H1 (cell line): Measurements from ENCODE around the gene UBXN1. TPM values are rescaled to one million over a fixed set of nuclear protein-coding genes. Genes with fewer than 3 reads are reported as not detected.
A peak's percentile ranks its signal among the peaks of the same experiment; 100 is the strongest.

Source experiments
- CTCF ChIA-PET: fragments of 300-600 bp; sonication (Branson Sonifier 250); formaldehyde crosslinking; loops from one replicate; lab custom pipeline; 2021; ENCODE audit not compliant: partially characterized antibody; lab: Charles Lee
- POLR2A ChIA-PET: fragments of 300-600 bp; sonication (Branson Sonifier 250); formaldehyde crosslinking; loops from one replicate; lab custom pipeline; 2021; ENCODE audit warnings: inconsistent platforms; ENCODE audit not compliant: partially characterized antibody; lab: Charles Lee
- DNase-seq, 2 experiments: peaks; one replicate each; pipeline versions ENCODE4 v3.0.0 to v3.0.0-alpha.2; 2010 to 2022; ENCODE audit warnings: low spot score in 2 of 2, low read depth in 1 of 2, mixed read lengths in 1 of 2
- FAIRE-seq: peaks from 2 replicates; lab custom pipeline; 2011; peaks lifted over from hg19 to GRCh38; lab: Jason Lieb, UNC
- H2AFZ ChIP-seq: 2 replicates; pipeline ENCODE4 v1.8.1; 2012; ENCODE audit warnings: low read length, inconsistent platforms
- H2AK5ac ChIP-seq: 2 replicates; pipeline ENCODE4 v1.6.1; 2013; ENCODE audit warnings: low read depth, low read length
- H2BK120ac ChIP-seq: replicated peaks from 2 replicates; pipeline ENCODE3; 2013; ENCODE audit warnings: low read depth, low read length, inconsistent platforms
- H2BK12ac ChIP-seq: 2 replicates; pipeline ENCODE4 v1.6.1; 2013; ENCODE audit warnings: low read depth, low read length
- H2BK15ac ChIP-seq: 2 replicates; pipeline ENCODE4 v1.6.1; 2013; ENCODE audit warnings: low read length
- H2BK20ac ChIP-seq: 2 replicates; pipeline ENCODE4 v1.6.1; 2013; ENCODE audit warnings: low read length
- H2BK5ac ChIP-seq: 2 replicates; pipeline ENCODE4 v1.6.1; 2013; ENCODE audit warnings: low read depth, low read length
- H3K14ac ChIP-seq: 2 replicates; pipeline ENCODE4 v1.6.1; 2013; ENCODE audit warnings: inconsistent platforms; ENCODE audit not compliant: insufficient read length
- H3K18ac ChIP-seq: 2 replicates; pipeline ENCODE4 v1.6.1; 2013; ENCODE audit warnings: low read length; ENCODE audit errors: extremely low read depth
- H3K23ac ChIP-seq: 2 replicates; pipeline ENCODE4 v1.6.1; 2013; ENCODE audit warnings: inconsistent platforms; ENCODE audit not compliant: insufficient read length
- H3K23me2 ChIP-seq: 2 replicates; pipeline ENCODE4 v1.6.1; 2013; ENCODE audit warnings: low read depth, low read length
- H3K27ac ChIP-seq: 2 replicates; pipeline ENCODE4 v1.6.1; 2011; ENCODE audit warnings: low read depth, low read length, inconsistent platforms
- H3K27me3 ChIP-seq, 4 experiments: replicated peaks in 1 of 4; 1 replicate in 1 of 4; 2 replicates in 3 of 4; pipeline versions ENCODE4 v1.6.1 to v1.8.1; 2011 to 2013; ENCODE audit warnings: low read length in 3 of 4, mild to moderate bottlenecking in 3 of 4, inconsistent platforms in 2 of 4, mixed read lengths in 2 of 4, moderate library complexity in 1 of 4; ENCODE audit not compliant: control insufficient read depth in 3 of 4, insufficient read depth in 3 of 4; ENCODE audit errors: extremely low read depth in 1 of 4
- H3K36me3 ChIP-seq, 4 experiments: 2 replicates each; pipeline versions ENCODE4 v1.6.1 to v1.8.1; 2011 to 2013; ENCODE audit warnings: mild to moderate bottlenecking in 4 of 4, low read length in 3 of 4, moderate library complexity in 2 of 4, control low read depth in 1 of 4, inconsistent platforms in 1 of 4; ENCODE audit not compliant: insufficient read depth in 4 of 4, control insufficient read depth in 2 of 4
- H3K4ac ChIP-seq: replicated peaks from 2 replicates; pipeline ENCODE3; 2013; ENCODE audit warnings: low read length, low read depth, mixed read lengths, inconsistent platforms; ENCODE audit not compliant: insufficient read length
- H3K4me1 ChIP-seq, 4 experiments: replicated peaks in 1 of 4; 1 replicate in 1 of 4; 2 replicates in 3 of 4; pipeline versions ENCODE4 v1.6.1 to v1.8.1; 2011 to 2013; ENCODE audit warnings: low read length in 3 of 4, inconsistent platforms in 2 of 4, mixed read lengths in 1 of 4; ENCODE audit not compliant: insufficient read depth in 4 of 4, control insufficient read depth in 3 of 4
- H3K4me2 ChIP-seq, 2 experiments: 2 replicates each; pipeline versions ENCODE4 v1.6.1 to v1.8.1; 2011 to 2013; ENCODE audit warnings: low read depth in 2 of 2, low read length in 2 of 2, control low read depth in 1 of 2, inconsistent platforms in 1 of 2, mild to moderate bottlenecking in 1 of 2; ENCODE audit not compliant: insufficient read depth in 1 of 2
- H3K4me3 ChIP-seq, 4 experiments: fragments of 200-600, 300-600 bp in 1 of 4; sonication (generic), shearing (Covaris generic), sonication (Bioruptor Twin) in 1 of 4; 2 replicates each; pipeline versions ENCODE4 v1.5.1 to v1.8.1; 2011 to 2016; ENCODE audit warnings: low read length in 4 of 4, low read depth in 3 of 4, control low read depth in 2 of 4, inconsistent platforms in 2 of 4, mild to moderate bottlenecking in 2 of 4, mixed read lengths in 1 of 4, moderate library complexity in 1 of 4; ENCODE audit not compliant: insufficient read depth in 2 of 4; ENCODE audit errors: extremely low read depth in 1 of 4
- H3K56ac ChIP-seq: replicated peaks from 2 replicates; pipeline ENCODE3; 2013; ENCODE audit warnings: low read depth, mild to moderate bottlenecking, mixed read lengths, low read length, inconsistent platforms; ENCODE audit not compliant: insufficient read length
- H3K79me1 ChIP-seq: 2 replicates; pipeline ENCODE4 v1.6.1; 2013; ENCODE audit warnings: low read depth, low read length, control low read depth
- H3K79me2 ChIP-seq, 2 experiments: 2 replicates each; pipeline versions ENCODE4 v1.6.1 to v1.8.1; 2012 to 2013; ENCODE audit warnings: low read length in 2 of 2, mild to moderate bottlenecking in 2 of 2, inconsistent platforms in 1 of 2; ENCODE audit not compliant: insufficient read depth in 2 of 2, control insufficient read depth in 1 of 2
- H3K9ac ChIP-seq, 4 experiments: replicated peaks in 1 of 4; 1 replicate in 1 of 4; 2 replicates in 3 of 4; pipeline versions ENCODE4 v1.6.1 to v1.8.1; 2011 to 2013; ENCODE audit warnings: low read depth in 3 of 4, low read length in 3 of 4, control low read depth in 2 of 4, mild to moderate bottlenecking in 2 of 4, moderate library complexity in 2 of 4, inconsistent platforms in 1 of 4; ENCODE audit errors: extremely low read depth in 1 of 4
- H3K9me3 ChIP-seq, 2 experiments: 2 replicates each; pipeline versions ENCODE4 v1.6.1 to v1.8.1; 2012 to 2013; ENCODE audit warnings: mild to moderate bottlenecking in 2 of 2, moderate library complexity in 2 of 2, control low read depth in 1 of 2, inconsistent platforms in 1 of 2, low read depth in 1 of 2, low read length in 1 of 2, mixed read lengths in 1 of 2; ENCODE audit not compliant: insufficient read depth in 2 of 2
- H4K20me1 ChIP-seq, 2 experiments: replicated peaks in 1 of 2; 2 replicates each; pipeline versions ENCODE3 to v1.8.1; 2011 to 2013; ENCODE audit warnings: inconsistent platforms in 2 of 2, low read length in 2 of 2, mild to moderate bottlenecking in 1 of 2; ENCODE audit not compliant: insufficient read depth in 2 of 2, control insufficient read depth in 1 of 2
- H4K5ac ChIP-seq: 2 replicates; pipeline ENCODE4 v1.6.1; 2013; ENCODE audit warnings: low read length, low read depth, mixed read lengths, inconsistent platforms; ENCODE audit not compliant: insufficient read length
- H4K8ac ChIP-seq: 2 replicates; pipeline ENCODE4 v1.8.0; 2013; ENCODE audit warnings: mild to moderate bottlenecking, moderate library complexity, low read length, inconsistent platforms; ENCODE audit not compliant: insufficient read depth; ENCODE audit errors: extremely low read depth
- H4K91ac ChIP-seq: replicated peaks from 2 replicates; pipeline ENCODE3; 2013; ENCODE audit warnings: low read length, mixed read lengths, inconsistent platforms; ENCODE audit not compliant: insufficient read length
- BCL11A ChIP-seq, 2 experiments: IDR thresholded peaks; one replicate each; pipeline ENCODE4 v1.6.1; 2011; ENCODE audit warnings: low read depth in 2 of 2, low read length in 2 of 2, mild to moderate bottlenecking in 2 of 2
- CTCF ChIP-seq, 3 experiments: IDR thresholded peaks; 1 replicate in 2 of 3; 2 replicates in 1 of 3; pipeline versions ENCODE4 v1.5.1 to v1.6.1; 2011; ENCODE audit warnings: low read length in 3 of 3, mild to moderate bottlenecking in 3 of 3, inconsistent platforms in 2 of 3, low read depth in 1 of 3, moderate library complexity in 1 of 3; ENCODE audit not compliant: insufficient read depth in 1 of 3; ENCODE audit errors: control extremely low read depth in 1 of 3
- GTF2F1 ChIP-seq: IDR thresholded peaks from 2 replicates; pipeline ENCODE4 v1.6.1; 2012; ENCODE audit warnings: low read depth, low read length, improper control_type of control experiment, borderline replicate concordance
- HDAC6 ChIP-seq: IDR thresholded peaks from one replicate; pipeline ENCODE4 v1.7.1; 2012; ENCODE audit warnings: low read depth, mild to moderate bottlenecking, inconsistent platforms, low read length, moderate library complexity
- JUND ChIP-seq: IDR thresholded peaks from 2 replicates; pipeline ENCODE4 v1.6.1; 2011; ENCODE audit warnings: mild to moderate bottlenecking, improper control_type of control experiment, low read length
- POLR2A ChIP-seq, 2 experiments: IDR thresholded peaks; 1 replicate in 1 of 2; 2 replicates in 1 of 2; pipeline ENCODE4 v1.6.1; 2011; ENCODE audit warnings: low read depth in 2 of 2, low read length in 2 of 2, mild to moderate bottlenecking in 2 of 2; ENCODE audit errors: control extremely low read depth in 1 of 2
- POLR2AphosphoS5 ChIP-seq: IDR thresholded peaks from 2 replicates; pipeline ENCODE4 v1.6.1; 2011; ENCODE audit warnings: low read depth, low read length
- SIRT6 ChIP-seq: IDR thresholded peaks from one replicate; pipeline ENCODE4 v1.7.1; 2012; ENCODE audit warnings: low read length, inconsistent platforms
- TAF7 ChIP-seq: optimal IDR thresholded peaks from 2 replicates; pipeline ENCODE3; 2011; ENCODE audit warnings: low read depth, mild to moderate bottlenecking, inconsistent platforms, low read length, moderate library complexity, borderline replicate concordance
- WGBS, 2 experiments: shearing (Covaris generic) in 1 of 2; methylation state at CpG; one replicate each; pipeline versions ENCODE4 v1.1.6 to v1.1.7; 2013 to 2015; ENCODE audit warnings: low lambda C conversion rate in 2 of 2, mixed read lengths in 2 of 2, inconsistent platforms in 1 of 2, low coverage in 1 of 2, missing lambda C conversion rate in 1 of 2; ENCODE audit not compliant: insufficient replicate concordance in 2 of 2, insufficient coverage in 1 of 2, insufficient read length in 1 of 2; ENCODE audit errors: extremely low coverage in 1 of 2, missing lambda C conversion rate in 1 of 2; 5-methylcytosine and 5-hydroxymethylcytosine counted together
- polyA plus RNA-seq, 7 experiments: library from polyadenylated mRNA; depleted of rRNA in 3 of 7; stranded (reverse) in 5 of 7; unstranded in 2 of 7; fragments of >200 nt in 5 of 7; fragments of 200-250 nt in 2 of 7; gene quantifications; 1 replicate in 5 of 7; 2 replicates in 1 of 7; 4 replicates in 1 of 7; pipeline versions ENCODE4 v1.2.1 to v1.2.3, GENCODE V29; 2011 to 2013; ENCODE audit warnings: missing spikeins in 2 of 7, mixed read lengths in 2 of 7
- total RNA-seq: library from RNA; stranded (reverse); fragmentation: NEBNext Ultra II Directional; extraction: Animal tissue kit (Norgen Biotek cat#: 25700); gene quantifications from 2 replicates; pipeline ENCODE4 v1.2.1, GENCODE V29; 2021

UBXN1 gene
- total and polyA plus RNA-seq, 2 of the 8 experiments (the other 6 are each of a cell fraction or from before 2014, with no cell fraction given), result 78.6 to 114 TPM

DNA sequence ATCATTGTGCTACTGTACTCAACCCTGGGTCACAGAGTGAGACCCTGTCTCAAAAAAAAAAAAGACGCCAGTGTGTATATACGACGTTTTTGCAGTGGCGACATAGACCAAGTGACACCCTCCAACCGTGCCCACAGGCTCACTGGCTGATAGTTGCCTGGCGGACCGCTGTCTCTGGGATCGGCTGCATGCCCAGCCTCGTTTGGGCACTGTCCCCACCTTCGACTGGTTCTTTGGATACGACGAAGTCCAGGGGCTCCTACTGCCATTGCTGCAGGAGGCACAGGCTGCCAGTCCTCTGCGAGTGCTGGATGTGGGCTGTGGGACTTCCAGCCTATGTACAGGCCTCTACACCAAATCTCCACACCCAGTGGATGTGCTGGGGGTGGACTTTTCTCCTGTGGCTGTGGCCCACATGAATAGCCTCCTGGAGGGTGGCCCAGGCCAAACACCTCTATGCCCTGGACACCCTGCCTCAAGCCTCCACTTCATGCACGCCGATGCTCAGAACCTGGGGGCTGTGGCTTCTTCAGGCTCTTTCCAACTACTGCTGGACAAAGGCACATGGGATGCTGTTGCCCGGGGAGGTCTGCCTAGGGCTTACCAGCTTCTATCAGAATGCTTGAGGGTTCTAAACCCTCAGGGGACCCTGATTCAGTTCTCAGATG lies 12.5 kb downstream of the UBXN1 start:
- Histone ChIP-seq H2BK12ac (no peak overlapping the region), H3K79me2 (peaks cover 7 to 33% of the 10 kb centered on the region in 2 experiments; a peak in 3 of 4 replicates), H2BK120ac (peak overlapping the region; percentile 56), H3K18ac (peak overlapping the region; percentile 63; the same call in 1 of the 2 replicates), H2AK5ac (no peak overlapping the region), H3K27ac (peak overlapping the region; percentile 73; the same call in 1 of the 2 replicates), H3K23me2 (peaks cover 15% of the 10 kb centered on the region), H2BK15ac (no peak overlapping the region), H3K9me3 (no peaks in the 10 kb centered on the region), H4K91ac (peak overlapping the region; percentile 1), H3K14ac (no peak overlapping the region), H2AFZ (no peak overlapping the region), H4K8ac (no peak overlapping the region; the same call in 1 of the 2 replicates), H4K5ac (peak overlapping the region; percentile 84), H2BK5ac (peak overlapping the region; percentile 80), H3K4me1 (peaks cover 4 to 11% (median 8%) of the 10 kb centered on the region in 4 experiments), H3K79me1 (peaks cover 5% of the 10 kb centered on the region), H4K20me1 (peaks cover 3 to 6% of the 10 kb centered on the region in 2 experiments), H3K36me3 (peaks cover 11 to 35% (median 20%) of the 10 kb centered on the region in 4 experiments), H2BK20ac (no peak overlapping the region), H3K4me3 (peak overlapping the region; percentile 83 to 98 (median 95)), H3K4ac (peak overlapping the region; percentile 74), H3K23ac (no peak overlapping the region), H3K56ac (peak overlapping the region; percentile 93), H3K4me2 (peak overlapping the region; percentile 77 to 86), H3K27me3 (no peaks in the 10 kb centered on the region), H3K9ac (peak overlapping the region; percentile 57 to 92 (median 90))
- TF ChIP-seq HDAC6 (no peak), POLR2AphosphoS5 (peak; percentile 66; the same call in 1 of the 2 replicates), TAF7 (no peak), POLR2A (IDR thresholded peaks at IDR 0.05; ENCODE audit: control extremely low read depth in 1 of 2, low read depth in 2 of 2, low read length in 2 of 2) (peak; percentile 57 to 81), CTCF (IDR thresholded peaks at IDR 0.05; ENCODE audit: control extremely low read depth in 1 of 3, insufficient read depth in 1 of 3, low read depth in 1 of 3, low read length in 3 of 3) (no peak), SIRT6 (peak; percentile 21), JUND (no peak), BCL11A (IDR thresholded peaks at IDR 0.05; ENCODE audit: low read depth in 2 of 2, low read length in 2 of 2) (no peak), GTF2F1 (no peak)
- DNase-seq (no peak), FAIRE-seq (no peak)
- ChIA-PET CTCF (interaction anchor here (0.7 to 2.5 kb wide), 10 partner anchors 11 to 1525 kb away, joined by 3 to 8 read pairs (median 4); no protein-coding TSS in a partner anchor), POLR2A (interaction anchor here (0.6 to 61.4 kb wide), 28 partner anchors 6 to 223 kb away, joined by 3 to 2041 read pairs (median 20); partner anchors contain the start of genes B3GAT3, BSCL2, C11orf98 and CSKMT)
- 65% methylated on average over 16 of the region's 16 CpGs; no CpG with 5 or more reads in 1 of the 2 experiments for WGBS, 2 experiments
